Hepatocyte (in vitro differentiated cells): ENCODE measurements around the gene MEIS2.

Source experiments
- CTCF ChIP-seq: fragments of 200-600 bp; sonication (generic); IDR thresholded peaks from 2 replicates; pipeline ENCODE4 v1.5.1; 2016; ENCODE audit warnings: antibody characterized with exemption, mild to moderate bottlenecking; ENCODE audit not compliant: poor library complexity
- EZH2phosphoT487 ChIP-seq: fragments of 200-600 bp; sonication (generic); IDR thresholded peaks from one replicate; pipeline ENCODE4 v1.6.1; 2018; ENCODE audit warnings: antibody characterized with exemption, mild to moderate bottlenecking, low read depth, moderate library complexity; ENCODE audit not compliant: unreplicated experiment, severe bottlenecking

- TF ChIP-seq EZH2phosphoT487 (no peak), CTCF (no peak)
These were observed 6.6 kb downstream of the MEIS2 start for GRCh38 chr15:37093480-37094332.
